Bronchial epithelial cell (primary cell): Measurements from ENCODE around the gene SLC37A2. TPM values are rescaled to one million over a fixed set of nuclear protein-coding genes. Genes with fewer than 3 reads are reported as not detected.
A peak's percentile ranks its signal among the peaks of the same experiment; 100 is the strongest.

ENCODE experiments used
- DNase-seq: peaks from one replicate; pipeline ENCODE4 v3.0.0-alpha.2; 2010; ENCODE audit warnings: low read depth
- FAIRE-seq: peaks from 2 replicates; lab custom pipeline; 2011; peaks lifted over from hg19 to GRCh38; lab: Jason Lieb, UNC
- H3K27me3 ChIP-seq: 2 replicates; pipeline ENCODE4 v1.5.1; 2011; ENCODE audit warnings: low read length; ENCODE audit not compliant: control insufficient read depth, insufficient read depth
- H3K36me3 ChIP-seq: 2 replicates; pipeline ENCODE4 v1.5.1; 2011; ENCODE audit warnings: low read length; ENCODE audit not compliant: control insufficient read depth, insufficient read depth
- H3K4me3 ChIP-seq: 2 replicates; pipeline ENCODE4 v1.5.1; 2011; ENCODE audit warnings: mild to moderate bottlenecking, low read depth, low read length, control low read depth
- CTCF ChIP-seq: IDR thresholded peaks from 2 replicates; pipeline ENCODE4 v1.5.1; 2011; ENCODE audit warnings: mild to moderate bottlenecking, moderate library complexity, low read length, control low read depth, inconsistent platforms; ENCODE audit not compliant: insufficient read depth, severe bottlenecking
- total RNA-seq: library from RNA; depleted of rRNA; stranded (reverse); fragments of >200 nt; gene quantifications from 2 replicates; pipeline ENCODE4 v1.2.1, GENCODE V29; 2014

Gene SLC37A2
- total RNA-seq, 1 donor from 2014 or later = 25.5 TPM

DNA sequence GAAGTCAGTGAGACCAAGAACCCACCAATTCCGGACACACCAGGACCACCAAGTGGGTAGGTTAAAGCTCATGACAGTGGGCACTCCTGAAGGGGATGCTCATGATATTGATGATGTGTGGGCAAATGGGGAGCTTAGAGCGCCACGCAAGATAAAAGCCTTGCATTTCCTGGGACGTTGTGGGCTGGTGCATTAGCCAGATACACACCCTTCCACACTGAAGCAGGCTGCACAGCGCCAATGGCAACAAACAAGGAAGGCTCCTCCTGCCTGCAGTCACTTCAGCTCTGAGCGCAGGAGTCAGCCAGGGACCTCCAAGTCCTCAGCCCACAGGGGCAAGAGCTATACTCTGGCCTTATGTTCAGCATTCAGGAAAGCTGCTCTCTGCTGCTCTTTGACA, 27.7 kb downstream of the SLC37A2 start:
- Histone ChIP-seq H3K4me3 (no peak overlapping the region), H3K36me3 (peaks cover 8% of the 10 kb centered on the region), H3K27me3 (no peaks in the 10 kb centered on the region)
- DNase-seq (no peak), FAIRE-seq (peak; percentile 32)
- no peak for TF ChIP-seq CTCF

- no peak overlapping the region for H3K4me3 ChIP-seq
- peak; percentile 40 for TF ChIP-seq CTCF
- no peaks in the 10 kb centered on the region for H3K27me3 ChIP-seq
- H3K36me3 ChIP-seq = peaks cover 7% of the 10 kb centered on the region
- peak; percentile 89 for DNase-seq
- no peak for FAIRE-seq
Observed at GRCh38 chr11:125091247-125091876, 28.3 kb downstream of the SLC37A2 start.

GRCh38 chr11:125091877-125092664, 29.0 kb downstream of the SLC37A2 start:
- FAIRE-seq (no peak), DNase-seq (no peak)
- H3K36me3 ChIP-seq = peaks cover 3% of the 10 kb centered on the region
- no peak overlapping the region for H3K4me3 ChIP-seq
- no peak for TF ChIP-seq CTCF
- no peaks in the 10 kb centered on the region for H3K27me3 ChIP-seq

- FAIRE-seq = no peak
- H3K27me3 ChIP-seq = no peaks in the 10 kb centered on the region
- no peak for TF ChIP-seq CTCF
Observed at GRCh38 chr11:125092669-125093068, 29.6 kb downstream of the SLC37A2 start.

DNA sequence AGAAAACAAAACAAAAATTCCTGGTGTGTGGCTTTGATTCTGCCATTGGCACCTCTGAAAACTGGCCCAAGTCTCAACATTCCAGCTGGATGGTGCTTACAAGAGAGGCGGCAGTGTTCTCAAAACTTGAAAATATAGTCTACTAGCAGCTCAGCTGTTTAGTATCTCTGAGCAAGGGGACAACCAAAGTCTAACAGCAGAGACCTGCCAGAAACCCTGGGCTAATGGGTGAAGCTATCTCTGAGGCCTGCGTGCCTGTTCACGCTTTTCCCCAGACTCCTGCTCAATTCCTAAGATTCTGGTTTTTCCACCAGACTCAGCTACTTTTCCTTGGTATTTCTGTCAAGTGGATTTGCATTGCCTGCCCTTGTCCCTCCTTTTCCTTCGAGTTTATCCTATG, 30.4 kb downstream of the SLC37A2 start:
- no peaks in the 10 kb centered on the region for H3K27me3 ChIP-seq
- peak; percentile 4 for DNase-seq
- TF ChIP-seq CTCF = no peak
- H3K4me3 ChIP-seq = no peak overlapping the region
- FAIRE-seq = no peak
- peaks cover 2% of the 10 kb centered on the region for H3K36me3 ChIP-seq

More at GRCh38 chr11:125092669-125093068, 29.6 kb downstream of the SLC37A2 start:
- H3K4me3 ChIP-seq = no peak overlapping the region
- DNase-seq = no peak
- peaks cover 1% of the 10 kb centered on the region for H3K36me3 ChIP-seq
